Limb (tissue), 2 donors: ENCODE data around the gene DOCK1.
A peak's percentile ranks its signal among the peaks of the same experiment; 100 is the strongest.

Experiments
- DNase-seq, 2 donors: peaks; one replicate each; pipeline ENCODE4 v3.0.0-alpha.2; 2016; ENCODE audit errors: extremely low spot score in 2 of 2

DOCK1 gene

GRCh38 chr10:127034034-127034633, 128.9 kb downstream of the DOCK1 start:
- no peak for DNase-seq

GRCh38 chr10:127034790-127035189, 129.6 kb downstream of the DOCK1 start:
- peak in 1 of 2 donors; percentile 44 for DNase-seq

GRCh38 chr10:127035827-127036226, 130.6 kb downstream of the DOCK1 start:
- DNase-seq: no peak

GRCh38 chr10:127036987-127037386, 131.8 kb downstream of the DOCK1 start:
- no peak for DNase-seq

DNA sequence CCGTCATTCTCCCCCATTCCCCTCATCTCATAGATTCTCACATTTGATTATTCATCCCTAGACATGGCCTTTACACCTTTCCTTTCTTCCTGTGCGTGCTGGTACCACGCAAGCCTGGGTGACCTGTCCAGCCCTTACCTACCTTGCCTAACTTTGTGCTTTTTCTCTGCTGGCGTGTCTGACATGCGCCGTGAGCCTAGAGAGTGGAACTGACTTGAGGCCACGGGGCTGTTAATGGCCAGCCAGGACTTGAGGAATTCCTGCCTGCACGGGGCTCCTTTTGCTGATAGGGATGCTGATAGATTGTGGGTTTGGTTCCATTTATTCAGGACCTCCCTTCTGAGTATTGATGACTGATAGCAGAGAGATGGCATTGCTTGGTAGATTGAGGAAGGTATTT, 134.2 kb downstream of the DOCK1 start:
- DNase-seq: no peak

DNA sequence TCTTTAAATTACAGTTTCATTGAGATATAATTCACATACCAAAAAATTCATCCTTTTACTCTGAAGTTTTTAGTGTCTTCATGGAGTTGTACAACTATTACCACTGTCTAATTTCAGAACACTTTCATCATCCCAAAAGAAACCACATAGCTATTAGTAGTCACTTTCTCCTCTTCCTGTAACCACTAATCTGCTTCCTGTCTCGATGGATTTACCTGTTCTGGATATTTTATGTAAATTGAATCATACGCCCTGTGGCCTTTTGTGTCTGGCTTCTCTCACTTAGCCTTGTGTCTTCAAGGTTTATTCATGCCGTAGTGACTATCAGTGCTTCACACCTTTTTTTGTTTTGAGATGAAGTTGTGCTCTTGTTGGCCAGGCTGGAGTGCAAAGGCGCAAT, 135.5 kb downstream of the DOCK1 start:
- DNase-seq: no peak

- DNase-seq: no peak
Measured at GRCh38 chr10:127041552-127041951, 136.3 kb downstream of the DOCK1 start.

DNA sequence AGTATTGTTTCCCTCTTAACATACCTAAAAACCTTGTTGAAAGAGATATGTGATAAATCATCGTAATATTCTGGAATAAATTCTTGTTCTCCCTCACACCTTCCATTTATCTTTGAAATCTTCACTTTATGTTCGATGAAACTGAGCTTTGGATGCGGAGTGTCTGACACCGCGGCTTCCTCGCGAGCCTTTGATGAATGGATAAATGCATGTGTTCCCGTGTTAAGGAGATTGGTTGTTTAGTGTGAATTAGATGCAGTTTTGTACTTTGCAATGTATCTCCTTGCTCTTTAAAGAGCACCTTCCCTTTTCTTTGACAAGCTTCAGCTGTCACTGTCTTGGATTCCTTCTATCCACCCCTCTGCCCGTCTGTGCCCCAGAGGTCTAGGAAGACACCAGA, 138.1 kb downstream of the DOCK1 start:
- no peak for DNase-seq

- no peak for DNase-seq
Measured at GRCh38 chr10:127044186-127044585, 139.0 kb downstream of the DOCK1 start.

DNA sequence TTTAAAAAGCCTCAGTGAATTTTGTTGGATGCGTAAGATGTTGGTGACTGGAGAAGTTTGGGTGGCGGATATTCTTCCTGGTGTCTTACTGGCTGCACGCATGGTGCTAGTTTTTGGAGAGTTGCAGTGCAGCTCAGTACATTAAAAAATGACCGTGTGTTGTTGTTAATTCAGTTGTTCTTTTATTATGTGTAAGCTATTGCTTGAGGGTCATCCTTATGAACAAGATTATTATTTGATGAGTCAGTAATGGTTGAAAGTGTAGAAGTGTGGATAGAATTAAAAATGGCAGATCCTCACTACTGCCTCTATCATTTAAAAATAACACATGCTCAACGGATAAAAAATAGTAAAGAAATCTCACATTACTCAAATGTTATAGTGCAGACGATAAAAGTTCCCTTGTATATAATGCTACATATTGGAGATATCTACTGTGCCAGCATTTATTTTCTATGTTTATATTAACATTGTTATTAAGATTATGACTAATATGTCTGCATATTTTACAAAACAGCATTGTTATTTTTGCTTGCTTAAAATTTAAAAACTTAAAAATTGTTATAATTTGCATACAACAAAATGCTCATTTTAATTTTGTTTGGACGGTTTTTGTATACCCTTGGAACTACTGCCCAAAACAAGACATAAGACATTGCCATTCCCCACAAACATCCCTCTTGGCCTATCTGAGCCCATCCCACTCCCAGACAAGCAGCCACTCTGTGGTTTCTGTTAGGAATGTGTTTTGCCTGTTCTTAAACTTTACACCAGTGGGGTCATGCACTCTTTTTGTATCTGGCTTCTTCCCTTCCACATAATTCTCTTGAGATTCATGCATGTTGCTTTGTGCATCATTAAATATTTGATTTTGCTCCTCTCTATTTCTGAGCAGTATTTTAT, 142.0 kb downstream of the DOCK1 start:
- no peak for DNase-seq

DNA sequence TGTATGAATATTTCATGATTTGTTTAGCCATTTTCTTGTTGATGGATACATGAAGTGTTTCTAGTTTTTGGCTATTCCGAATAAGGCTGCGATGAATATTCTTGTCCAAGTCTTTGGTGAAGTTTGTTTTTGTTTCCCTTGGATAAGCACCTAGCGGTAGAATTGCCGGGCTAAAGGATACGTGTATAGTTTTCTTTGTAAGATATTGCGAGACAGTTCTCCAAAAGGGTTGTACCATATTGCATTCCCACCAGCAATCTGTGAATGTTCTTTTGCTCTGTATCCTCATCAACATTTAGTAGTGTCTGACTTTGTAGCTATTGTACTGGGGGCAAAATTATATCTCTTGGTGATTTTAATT, 142.6 kb downstream of the DOCK1 start:
- DNase-seq: no peak

GRCh38 chr10:127048630-127049029, 143.4 kb downstream of the DOCK1 start:
- DNase-seq: no peak

DNA sequence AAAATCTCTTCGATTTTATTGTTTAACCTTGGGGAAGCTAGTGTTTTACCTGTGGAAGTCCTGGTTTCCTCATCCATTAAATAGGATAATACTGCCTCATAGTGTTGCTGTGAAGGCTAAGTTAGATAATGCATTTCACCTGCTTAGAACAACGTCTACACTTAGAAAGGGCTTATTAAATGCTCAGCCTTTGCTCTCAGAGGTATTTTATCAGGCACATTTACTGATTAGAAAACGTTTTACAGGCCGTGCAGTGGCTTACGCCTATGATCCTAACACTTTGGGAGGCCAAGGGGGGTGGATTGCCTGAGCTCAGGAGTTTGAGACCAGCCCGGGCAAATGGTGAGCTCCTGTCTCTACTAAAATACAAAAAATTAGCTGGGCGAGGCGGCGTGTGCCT, 146.8 kb downstream of the DOCK1 start:
- DNase-seq: no peak

DNA sequence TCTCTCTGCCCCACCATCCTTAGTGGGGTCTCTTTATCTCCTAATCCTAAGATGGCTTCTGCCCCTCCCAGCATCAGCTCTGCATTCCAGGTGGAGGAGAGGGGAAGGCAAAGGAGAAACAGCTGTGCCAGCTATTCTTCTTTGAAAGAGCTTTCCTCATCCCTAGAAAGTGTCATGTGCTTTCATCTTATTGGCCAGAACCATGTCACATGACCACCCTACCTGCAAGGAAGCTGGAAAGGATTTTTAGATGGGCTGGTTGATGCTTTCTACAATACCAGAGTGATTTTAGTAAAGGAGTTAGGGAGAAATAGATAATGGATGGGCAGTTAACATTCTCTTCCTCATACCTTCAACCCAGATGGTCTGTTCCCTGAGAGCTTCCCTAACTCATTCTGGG, 150.0 kb downstream of the DOCK1 start:
- DNase-seq: no peak

DNA sequence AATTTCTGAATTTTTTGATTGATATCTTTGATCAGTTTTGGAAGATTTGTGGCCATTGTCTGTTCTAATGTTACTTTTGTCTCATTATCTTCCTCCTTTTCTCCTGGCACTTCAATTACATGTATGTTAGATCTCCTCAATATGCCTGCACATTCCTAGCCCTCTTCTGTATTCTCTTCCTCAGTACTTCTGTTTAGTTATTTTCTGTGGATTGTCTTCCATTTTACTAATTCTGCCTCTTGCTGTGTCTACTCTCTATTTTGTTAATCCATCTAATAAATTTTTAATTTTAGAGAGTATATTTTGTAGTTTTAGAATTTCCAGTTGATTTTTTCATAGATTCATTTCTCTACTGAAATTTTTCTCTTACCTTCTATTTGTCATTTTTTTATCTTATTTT, 154.1 kb downstream of the DOCK1 start:
- DNase-seq: no peak

DNA sequence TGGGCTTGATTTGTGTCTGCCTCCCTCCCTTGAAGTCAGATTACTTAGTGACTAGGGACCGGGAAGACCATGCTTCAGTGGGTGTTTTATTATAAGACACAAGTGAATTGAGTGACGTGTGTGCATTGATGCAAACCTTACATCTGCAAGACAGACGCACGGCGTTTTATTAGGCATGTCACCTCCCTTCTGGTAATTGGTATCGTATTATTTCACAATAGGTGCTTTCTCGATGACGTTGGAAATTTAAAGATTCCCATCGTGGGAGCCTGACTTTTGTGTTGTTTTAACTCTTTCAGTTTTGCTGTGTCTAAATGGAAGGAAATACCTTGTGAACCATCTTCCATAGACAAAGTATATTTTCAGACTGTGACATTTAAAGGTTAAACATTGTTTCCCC, 158.5 kb downstream of the DOCK1 start:
- DNase-seq: no peak

- DNase-seq: no peak
Measured at GRCh38 chr10:127064474-127064873, 159.2 kb downstream of the DOCK1 start.

- no peak for DNase-seq
Measured at GRCh38 chr10:127067542-127068194, 162.4 kb downstream of the DOCK1 start.

GRCh38 chr10:127068485-127068884, 163.3 kb downstream of the DOCK1 start:
- no peak for DNase-seq

DNA sequence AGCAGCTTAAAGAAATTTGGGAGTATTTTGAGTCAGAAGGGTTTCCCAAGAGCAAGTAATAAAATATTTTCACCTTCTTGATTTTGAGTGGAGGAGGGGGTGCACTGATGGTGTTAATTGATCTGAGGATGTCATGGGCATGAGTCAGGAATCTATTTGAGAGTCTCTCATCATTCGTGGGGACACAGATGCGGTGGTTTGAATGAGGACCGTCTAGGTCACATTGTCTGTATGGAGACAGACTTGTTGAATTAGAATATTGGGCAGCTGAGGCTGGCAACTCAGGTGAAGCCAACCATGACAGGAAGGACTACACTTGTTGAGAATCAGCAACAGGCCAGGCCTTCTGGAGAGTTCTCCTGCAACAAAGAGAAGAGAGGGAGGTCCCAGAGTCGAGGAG, 164.2 kb downstream of the DOCK1 start:
- no peak for DNase-seq

DNA sequence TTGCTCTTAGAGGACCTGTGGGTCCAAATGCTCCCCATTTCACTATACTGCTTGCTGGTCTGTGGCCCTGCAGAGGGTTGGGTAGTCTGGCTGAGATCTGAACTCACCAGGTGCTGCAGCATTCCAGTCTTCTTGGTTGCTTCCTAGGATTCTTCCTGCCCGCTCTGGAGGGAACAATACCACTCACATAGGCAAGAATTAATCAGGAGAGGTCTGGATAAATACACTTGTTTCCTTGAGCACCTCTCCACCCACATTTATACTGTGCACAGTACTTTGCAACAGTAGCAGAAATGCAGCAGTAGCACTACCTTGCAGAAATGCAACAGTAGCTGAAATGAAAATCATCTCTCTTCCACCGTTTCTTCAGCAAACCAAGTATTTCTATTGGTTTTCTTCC, 165.9 kb downstream of the DOCK1 start:
- DNase-seq: no peak

DNA sequence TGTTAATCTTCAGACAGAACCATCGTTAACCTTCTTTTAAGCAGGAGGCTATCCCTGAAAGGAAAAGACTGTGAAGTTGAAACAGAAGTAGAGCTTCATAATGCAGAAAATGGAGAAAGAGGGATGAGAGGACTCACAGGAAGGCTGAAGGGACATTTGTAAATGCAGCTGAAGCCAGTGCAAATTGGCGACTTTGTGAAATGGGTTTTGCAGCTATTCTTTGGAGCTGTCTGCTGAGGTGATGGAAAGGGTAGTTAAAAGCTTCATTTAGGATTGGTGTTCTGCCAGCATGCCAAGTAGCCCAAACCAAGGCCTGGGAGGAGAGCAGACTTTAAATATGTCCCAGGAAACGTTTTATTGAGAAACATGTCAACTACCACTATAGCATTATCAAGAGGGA, 168.4 kb downstream of the DOCK1 start:
- no peak for DNase-seq

- DNase-seq: no peak
Measured at GRCh38 chr10:127079392-127079791, 174.2 kb downstream of the DOCK1 start.
